PC-3 (cell line): Measurements from ENCODE around the gene EXOC4. TPM values are rescaled to one million over a fixed set of nuclear protein-coding genes. Genes with fewer than 3 reads are reported as not detected.

ENCODE experiments used
- ATAC-seq: fragments of 200-7000 bp; cut with Tn5 transposase; 2 replicates; pipeline ENCODE4 v1.9.1; 2020; ENCODE audit warnings: mild to moderate bottlenecking, moderate library complexity
- BruUV-seq: library from RNA; stranded (reverse); fragments of 400-500 nt; replicated peaks from 2 replicates; lab custom pipeline; 2021; lab: Mats Ljungman, UMichigan
- CTCF ChIA-PET: fragments of 300-600 bp; sonication (Branson Sonifier 250); formaldehyde crosslinking; loops from one replicate; lab custom pipeline; 2022; ENCODE audit warnings: antibody characterized with exemption; lab: Charles Lee
- POLR2A ChIA-PET: fragments of 300-600 bp; sonication (Branson Sonifier 250); formaldehyde crosslinking; loops from one replicate; lab custom pipeline; 2022; ENCODE audit warnings: antibody characterized with exemption; ENCODE audit not compliant: unreplicated experiment; lab: Charles Lee
- DNase-seq: peaks from one replicate; pipeline ENCODE4 v3.0.0-alpha.2; 2015
- H2AFZ ChIP-seq: fragments of 300-600 bp; sonication (generic); 2 replicates; pipeline ENCODE4 v1.6.0; 2016; ENCODE audit warnings: antibody characterized with exemption, low read length
- H3F3A ChIP-seq: fragments of 300-600 bp; sonication (generic); one replicate; pipeline ENCODE4 v1.6.0; 2017; ENCODE audit warnings: antibody characterized with exemption, low read length, control low read depth, mild to moderate bottlenecking; ENCODE audit not compliant: unreplicated experiment
- H3K27ac ChIP-seq: fragments of 300-600 bp; sonication (generic); 2 replicates; pipeline ENCODE4 v1.5.1; 2016; ENCODE audit warnings: mild to moderate bottlenecking, low read length
- H3K27me3 ChIP-seq: fragments of 300-600 bp; sonication (generic); 2 replicates; pipeline ENCODE4 v1.6.1; 2016; ENCODE audit warnings: low read length, mixed read lengths
- H3K36me3 ChIP-seq: fragments of 300-600 bp; sonication (generic); 2 replicates; pipeline ENCODE4 v1.6.1; 2016; ENCODE audit warnings: low read depth, mixed run types, low read length, mixed read lengths
- H3K4me1 ChIP-seq: fragments of 300-600 bp; sonication (generic); 2 replicates; pipeline ENCODE4 v1.5.1; 2016; ENCODE audit warnings: low read length; ENCODE audit not compliant: insufficient read depth
- H3K4me2 ChIP-seq: fragments of 300-600 bp; sonication (generic); 2 replicates; pipeline ENCODE4 v1.6.0; 2016; ENCODE audit warnings: low read length
- H3K4me3 ChIP-seq: fragments of 300-600 bp; sonication (generic); 2 replicates; pipeline ENCODE4 v1.5.1; 2016; ENCODE audit warnings: mild to moderate bottlenecking, low read length, mixed read lengths
- H3K79me2 ChIP-seq: fragments of 300-600 bp; sonication (generic); 2 replicates; pipeline ENCODE4 v1.6.1; 2017; ENCODE audit warnings: low read length, mixed read lengths
- H3K9ac ChIP-seq: fragments of 300-600 bp; sonication (generic); 2 replicates; pipeline ENCODE4 v1.6.0; 2016; ENCODE audit warnings: mild to moderate bottlenecking, low read length
- H3K9me2 ChIP-seq: fragments of 300-600 bp; sonication (generic); replicated peaks from 2 replicates; pipeline ENCODE4 v1.6.1; 2016; ENCODE audit warnings: mixed run types, low read length, mixed read lengths
- H3K9me3 ChIP-seq: fragments of 300-600 bp; sonication (generic); 2 replicates; pipeline ENCODE4 v1.6.1; 2016; ENCODE audit warnings: low read length, mixed read lengths
- H4K20me1 ChIP-seq: fragments of 300-600 bp; sonication (generic); 2 replicates; pipeline ENCODE4 v1.6.1; 2016; ENCODE audit warnings: low read length, mixed read lengths
- EZH2 ChIP-seq: fragments of 300-600 bp; sonication (generic); IDR thresholded peaks from one replicate; pipeline ENCODE4 v1.6.1; 2017; ENCODE audit warnings: antibody characterized with exemption, mild to moderate bottlenecking, low read length; ENCODE audit not compliant: unreplicated experiment
- EZH2phosphoT487 ChIP-seq: fragments of 300-600 bp; sonication (generic); IDR thresholded peaks from 2 replicates; pipeline ENCODE4 v1.6.1; 2018; ENCODE audit warnings: mild to moderate bottlenecking, antibody characterized with exemption, low read length, borderline replicate concordance
- intact Hi-C: fragments of 100-400 bp; cut with micrococcal nuclease; formaldehyde crosslinking; loops from 2 replicates; pipeline ENCODE4 v1.9.0; 2023
- total RNA-seq: library from RNA; depleted of rRNA; stranded (reverse); fragments of >200 nt; gene quantifications from 2 replicates; pipeline ENCODE4 v1.2.3, GENCODE V29; 2014
- TF ChIP-seq, protein P1 (sequence below): fragments of 300-600 bp; sonication (generic); conservative IDR thresholded peaks from 2 replicates; pipeline ENCODE4 v1.5.1; 2017; ENCODE audit warnings: antibody characterized with exemption, low read depth, mild to moderate bottlenecking, low read length

The EXOC4 gene
- total RNA-seq, 1 experiment from 2014 or later, result 43.5 TPM

DNA sequence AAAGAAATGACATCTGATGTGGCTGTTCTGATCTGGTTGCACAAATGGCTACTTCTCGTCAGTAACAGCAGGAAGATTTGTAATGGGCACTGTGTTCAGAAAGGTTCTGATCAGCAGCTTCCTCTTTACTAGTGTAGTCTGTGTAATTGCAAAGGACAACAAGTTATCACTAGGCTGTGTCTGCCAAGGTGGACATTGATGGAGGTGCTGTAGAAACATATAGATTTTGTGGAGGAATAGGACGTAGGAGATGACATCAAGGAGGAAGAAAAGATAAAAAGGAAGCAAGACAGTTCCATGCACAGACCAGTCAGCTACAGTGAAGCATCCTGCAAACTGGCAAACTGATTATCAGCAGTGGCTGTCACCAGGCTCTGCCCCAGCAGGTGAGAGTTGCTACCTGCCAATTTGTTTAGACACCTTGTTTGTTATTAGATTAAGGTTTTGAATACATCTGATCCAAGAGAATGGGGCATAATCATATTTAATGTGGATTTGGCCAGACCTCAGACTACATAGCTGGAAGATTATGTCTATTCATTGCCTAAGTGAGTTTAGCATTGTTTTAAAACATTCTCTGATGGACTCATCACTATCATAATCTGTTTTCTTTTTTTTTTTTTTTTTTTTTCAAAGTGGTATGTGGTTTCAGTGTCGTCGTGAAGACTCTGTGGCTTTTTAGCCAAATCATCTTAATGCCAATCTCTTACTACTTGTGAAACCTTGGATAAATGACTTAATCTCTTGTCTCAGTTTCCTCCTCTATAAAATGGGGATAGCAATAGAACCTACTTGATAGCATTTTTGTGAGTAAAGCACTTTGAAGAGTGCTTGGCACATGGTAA is 456.4 kb downstream of the EXOC4 start:
- intact Hi-C loops, result no loop called here
- H3K9me3 ChIP-seq, result no peaks in the 10 kb centered on the region
- H3K36me3 ChIP-seq, result no peaks in the 10 kb centered on the region
- ChIA-PET CTCF (no interaction called here), POLR2A (no interaction called here)
- TF ChIP-seq EZH2 (no peak), EZH2phosphoT487 (no peak)
- TF ChIP-seq, protein P1, sequence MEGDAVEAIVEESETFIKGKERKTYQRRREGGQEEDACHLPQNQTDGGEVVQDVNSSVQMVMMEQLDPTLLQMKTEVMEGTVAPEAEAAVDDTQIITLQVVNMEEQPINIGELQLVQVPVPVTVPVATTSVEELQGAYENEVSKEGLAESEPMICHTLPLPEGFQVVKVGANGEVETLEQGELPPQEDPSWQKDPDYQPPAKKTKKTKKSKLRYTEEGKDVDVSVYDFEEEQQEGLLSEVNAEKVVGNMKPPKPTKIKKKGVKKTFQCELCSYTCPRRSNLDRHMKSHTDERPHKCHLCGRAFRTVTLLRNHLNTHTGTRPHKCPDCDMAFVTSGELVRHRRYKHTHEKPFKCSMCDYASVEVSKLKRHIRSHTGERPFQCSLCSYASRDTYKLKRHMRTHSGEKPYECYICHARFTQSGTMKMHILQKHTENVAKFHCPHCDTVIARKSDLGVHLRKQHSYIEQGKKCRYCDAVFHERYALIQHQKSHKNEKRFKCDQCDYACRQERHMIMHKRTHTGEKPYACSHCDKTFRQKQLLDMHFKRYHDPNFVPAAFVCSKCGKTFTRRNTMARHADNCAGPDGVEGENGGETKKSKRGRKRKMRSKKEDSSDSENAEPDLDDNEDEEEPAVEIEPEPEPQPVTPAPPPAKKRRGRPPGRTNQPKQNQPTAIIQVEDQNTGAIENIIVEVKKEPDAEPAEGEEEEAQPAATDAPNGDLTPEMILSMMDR, result no peak
- H3K4me2 ChIP-seq, result no peak overlapping the region
- no peaks in the 10 kb centered on the region for H4K20me1 ChIP-seq
- DNase-seq (no peak), ATAC-seq (no peak)
- no peak overlapping the region for H2AFZ ChIP-seq
- H3K27me3 ChIP-seq, result no peaks in the 10 kb centered on the region
- H3K4me3 ChIP-seq, result no peak overlapping the region
- no peak overlapping the region for H3K9ac ChIP-seq
- H3F3A ChIP-seq, result no peaks in the 10 kb centered on the region
- BruUV-seq, result no TSS peak
- no peaks in the 10 kb centered on the region for H3K9me2 ChIP-seq
- H3K27ac ChIP-seq, result no peak overlapping the region
- no peaks in the 10 kb centered on the region for H3K79me2 ChIP-seq
- peaks cover 21% of the 10 kb centered on the region for H3K4me1 ChIP-seq

DNA sequence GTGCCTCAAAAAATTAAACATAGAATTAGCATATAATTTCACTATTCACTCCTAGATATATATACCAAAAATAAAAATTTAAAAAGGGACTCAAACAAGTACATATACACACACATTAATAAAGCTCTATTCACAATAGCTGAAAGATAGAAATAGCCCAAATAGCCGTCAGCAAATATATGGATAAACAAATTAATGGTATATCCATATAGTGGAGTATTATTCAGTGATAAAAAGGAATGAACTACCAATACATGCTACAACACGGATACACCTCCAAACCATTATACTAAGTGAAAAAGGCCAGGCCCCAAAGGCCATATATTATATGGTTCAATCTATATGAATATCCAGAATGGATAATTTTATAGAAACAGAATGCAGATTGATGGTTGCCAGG is 459.7 kb downstream of the EXOC4 start:
- CTCF ChIA-PET, result no interaction called here
- Histone ChIP-seq H3K4me2 (no peak overlapping the region), H4K20me1 (no peaks in the 10 kb centered on the region), H3K36me3 (no peaks in the 10 kb centered on the region), H3F3A (no peaks in the 10 kb centered on the region), H3K4me3 (no peak overlapping the region), H3K9me2 (no peaks in the 10 kb centered on the region), H2AFZ (no peak overlapping the region), H3K79me2 (no peaks in the 10 kb centered on the region), H3K4me1 (no peaks in the 10 kb centered on the region), H3K9me3 (no peaks in the 10 kb centered on the region), H3K9ac (no peak overlapping the region), H3K27ac (no peak overlapping the region), H3K27me3 (no peaks in the 10 kb centered on the region)
- ATAC-seq (no peak), DNase-seq (no peak)
- intact Hi-C loops, result no loop called here
- TF ChIP-seq, protein P1, result no peak
- no peak for TF ChIP-seq EZH2phosphoT487
- no peak for TF ChIP-seq EZH2
- no TSS peak for BruUV-seq
- POLR2A ChIA-PET, result no interaction called here

DNA sequence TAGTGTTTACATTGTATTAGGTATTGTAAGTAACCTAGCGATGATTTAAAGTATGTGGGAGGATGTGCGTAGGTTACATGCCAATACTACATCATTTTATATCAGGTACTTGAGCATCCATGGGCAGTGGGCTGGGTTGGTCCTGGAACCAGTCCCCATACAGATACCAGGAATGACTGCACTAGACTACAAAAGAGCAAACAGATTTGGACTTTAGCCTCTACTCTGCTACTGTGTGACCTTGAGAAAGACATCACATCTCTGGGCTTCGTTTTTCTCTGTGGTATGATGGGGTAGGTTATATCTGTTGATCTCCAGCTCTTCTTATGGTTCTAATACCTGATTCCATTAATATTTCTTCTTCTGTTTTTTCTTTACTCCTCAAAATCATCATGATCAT is 461.8 kb downstream of the EXOC4 start:
- H3K4me3 ChIP-seq, result no peak overlapping the region
- intact Hi-C loops, result no loop called here
- no peaks in the 10 kb centered on the region for H4K20me1 ChIP-seq
- H3K4me2 ChIP-seq, result no peak overlapping the region
- no peak for TF ChIP-seq EZH2phosphoT487
- no peaks in the 10 kb centered on the region for H3K79me2 ChIP-seq
- ATAC-seq, result no peak
- POLR2A ChIA-PET, result no interaction called here
- no peak overlapping the region for H3K9ac ChIP-seq
- no peaks in the 10 kb centered on the region for H3K36me3 ChIP-seq
- no peak for DNase-seq
- H3F3A ChIP-seq, result no peaks in the 10 kb centered on the region
- BruUV-seq, result no TSS peak
- no peak overlapping the region for H3K27ac ChIP-seq
- no peak overlapping the region for H2AFZ ChIP-seq
- no peaks in the 10 kb centered on the region for H3K9me3 ChIP-seq
- no peaks in the 10 kb centered on the region for H3K27me3 ChIP-seq
- CTCF ChIA-PET, result no interaction called here
- no peaks in the 10 kb centered on the region for H3K9me2 ChIP-seq
- H3K4me1 ChIP-seq, result no peaks in the 10 kb centered on the region
